Measurements from ENCODE around the gene NNMT.

DNA sequence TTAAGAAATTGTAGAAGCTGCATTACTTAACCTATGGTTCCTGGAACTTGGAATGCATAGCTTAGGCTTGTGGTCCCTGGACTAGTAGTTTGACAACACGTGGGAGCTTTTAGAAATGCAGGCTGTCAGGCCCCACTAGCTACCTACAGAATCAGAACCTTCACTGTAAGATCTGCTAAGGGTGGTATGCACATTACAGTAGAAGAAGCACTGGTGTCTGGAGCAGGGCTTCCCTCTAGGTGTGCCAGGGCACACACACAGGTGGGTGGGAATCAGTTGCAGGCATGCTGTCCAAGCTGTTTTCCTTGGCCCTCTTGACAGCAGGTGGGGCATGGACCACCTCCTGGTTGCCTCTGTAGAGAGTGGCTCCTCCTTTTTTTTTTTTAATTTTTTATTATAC lies 8.8 kb downstream of the NNMT start:
- TF ChIP-seq, protein P1, sequence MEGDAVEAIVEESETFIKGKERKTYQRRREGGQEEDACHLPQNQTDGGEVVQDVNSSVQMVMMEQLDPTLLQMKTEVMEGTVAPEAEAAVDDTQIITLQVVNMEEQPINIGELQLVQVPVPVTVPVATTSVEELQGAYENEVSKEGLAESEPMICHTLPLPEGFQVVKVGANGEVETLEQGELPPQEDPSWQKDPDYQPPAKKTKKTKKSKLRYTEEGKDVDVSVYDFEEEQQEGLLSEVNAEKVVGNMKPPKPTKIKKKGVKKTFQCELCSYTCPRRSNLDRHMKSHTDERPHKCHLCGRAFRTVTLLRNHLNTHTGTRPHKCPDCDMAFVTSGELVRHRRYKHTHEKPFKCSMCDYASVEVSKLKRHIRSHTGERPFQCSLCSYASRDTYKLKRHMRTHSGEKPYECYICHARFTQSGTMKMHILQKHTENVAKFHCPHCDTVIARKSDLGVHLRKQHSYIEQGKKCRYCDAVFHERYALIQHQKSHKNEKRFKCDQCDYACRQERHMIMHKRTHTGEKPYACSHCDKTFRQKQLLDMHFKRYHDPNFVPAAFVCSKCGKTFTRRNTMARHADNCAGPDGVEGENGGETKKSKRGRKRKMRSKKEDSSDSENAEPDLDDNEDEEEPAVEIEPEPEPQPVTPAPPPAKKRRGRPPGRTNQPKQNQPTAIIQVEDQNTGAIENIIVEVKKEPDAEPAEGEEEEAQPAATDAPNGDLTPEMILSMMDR (IDR thresholded peaks at IDR 0.05; ENCODE audit: extremely low read depth in 1 of 2, insufficient read depth in 1 of 2, low read depth in 1 of 2, low read length in 2 of 2): no peak
- TF ChIP-seq JUN (IDR thresholded peaks at IDR 0.05; ENCODE audit: borderline replicate concordance, insufficient read depth, insufficient read length, low read depth) (no peak), EZH2 (IDR thresholded peaks at IDR 0.05; ENCODE audit: borderline replicate concordance, low read depth, low read length, severe bottlenecking) (no peak), POLR2A (IDR thresholded peaks at IDR 0.05; ENCODE audit: low read depth, low read length) (no peak)
- TF ChIP-seq, protein P2, sequence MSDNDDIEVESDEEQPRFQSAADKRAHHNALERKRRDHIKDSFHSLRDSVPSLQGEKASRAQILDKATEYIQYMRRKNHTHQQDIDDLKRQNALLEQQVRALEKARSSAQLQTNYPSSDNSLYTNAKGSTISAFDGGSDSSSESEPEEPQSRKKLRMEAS (IDR thresholded peaks at IDR 0.05; ENCODE audit: insufficient read depth, insufficient read length): no peak

All from endothelial cell of umbilical vein (primary cell).